ENCODE data around the gene GDPGP1.

Gene GDPGP1

GRCh38 chr15:90200534-90201129 lies 33.4 kb upstream of the GDPGP1 start:
- Histone ChIP-seq H3K36me3 (ENCODE audit: control insufficient read depth in 1 of 2, insufficient read depth in 2 of 2, low read length in 2 of 2) (peaks cover 0 to 5% of the 10 kb centered on the region in 2 experiments), H3K4me1 (ENCODE audit: control insufficient read depth in 1 of 2, insufficient read depth in 2 of 2, low read length in 2 of 2) (peaks cover 4 to 11% of the 10 kb centered on the region in 2 experiments), H3K23ac (ENCODE audit: low read length) (no peak overlapping the region), H2AFZ (ENCODE audit: insufficient read depth, low read length, poor library complexity) (peak overlapping the region; percentile 27), H3K4me2 (ENCODE audit: low read length) (peak overlapping the region; percentile 93), H3K27me3 (ENCODE audit: insufficient read depth, low read length) (no peaks in the 10 kb centered on the region), H4K12ac (ENCODE audit: low read depth, low read length) (peak overlapping the region; percentile 79), H3K18ac (ENCODE audit: low read length) (peak overlapping the region; percentile 5), H3K9me3 (ENCODE audit: insufficient read depth, low read depth, low read length) (peaks cover 3% of the 10 kb centered on the region), H3K4ac (ENCODE audit: low read depth, low read length) (no peak overlapping the region), H3K27ac (ENCODE audit: low read depth, low read length) (no peak overlapping the region), H3K79me1 (ENCODE audit: low read length) (peaks cover 8% of the 10 kb centered on the region), H2BK5ac (ENCODE audit: low read depth, low read length, poor library complexity) (no peak overlapping the region), H4K91ac (ENCODE audit: low read depth, low read length) (peak overlapping the region; percentile 77), H2BK12ac (ENCODE audit: low read length) (no peak overlapping the region), H3K79me2 (ENCODE audit: control insufficient read depth, insufficient read depth, low read length, poor library complexity) (peaks cover 5% of the 10 kb centered on the region), H2AK5ac (ENCODE audit: low read length) (no peak overlapping the region), H4K8ac (ENCODE audit: low read depth, low read length) (peak overlapping the region; percentile 92), H3K4me3 (ENCODE audit: low read depth, low read length) (peak overlapping the region; percentile 91), H2BK120ac (ENCODE audit: insufficient read depth, low read length, poor library complexity) (no peak overlapping the region), H3K9ac (ENCODE audit: low read length) (peak overlapping the region; percentile 0), H3K14ac (ENCODE audit: low read length) (peak overlapping the region; percentile 47)
- peak; percentile 37 to 50 for DNase-seq
- WGBS (ENCODE audit: extremely low coverage, insufficient coverage, insufficient read length) = no CpG with 5 or more reads among the region's 24 CpGs

GRCh38 chr15:90201130-90201943 lies 32.7 kb upstream of the GDPGP1 start, which contains the start of gene SEMA4B:
Gene SEMA4B (plus strand): TSS chr15:90201330. CDS start chr15:90201579, 249 bp downstream.
- peak; percentile 34 to 69 for DNase-seq
- peak within 1 kb of the TSS; percentile 67 for H2BK120ac ChIP-seq (ENCODE audit: insufficient read depth, low read length, poor library complexity)
- no peak within 1 kb of the TSS for H2AK5ac ChIP-seq (ENCODE audit: low read length)
- H4K12ac ChIP-seq (ENCODE audit: low read depth, low read length) = peak within 1 kb of the TSS; percentile 79
- H3K4me1 ChIP-seq (ENCODE audit: control insufficient read depth in 1 of 2, insufficient read depth in 2 of 2, low read length in 2 of 2) = peaks cover 4 to 11% of the 10 kb centered on the region in 2 experiments
- H4K91ac ChIP-seq (ENCODE audit: low read depth, low read length) = peak within 1 kb of the TSS; percentile 77
- H3K4me3 ChIP-seq (ENCODE audit: low read depth, low read length) = peak within 1 kb of the TSS; percentile 91
- H3K9ac ChIP-seq (ENCODE audit: low read length) = peak within 1 kb of the TSS; percentile 60
- peak within 1 kb of the TSS; percentile 12 for H2BK12ac ChIP-seq (ENCODE audit: low read length)
- peaks cover 5% of the 10 kb centered on the region for H3K79me2 ChIP-seq (ENCODE audit: control insufficient read depth, insufficient read depth, low read length, poor library complexity)
- H3K18ac ChIP-seq (ENCODE audit: low read length) = peak within 1 kb of the TSS; percentile 62
- peak within 1 kb of the TSS; percentile 93 for H3K4me2 ChIP-seq (ENCODE audit: low read length)
- peaks cover 8% of the 10 kb centered on the region for H3K79me1 ChIP-seq (ENCODE audit: low read length)
- H3K36me3 ChIP-seq (ENCODE audit: control insufficient read depth in 1 of 2, insufficient read depth in 2 of 2, low read length in 2 of 2) = peaks cover under 1 to 5% of the 10 kb centered on the region in 2 experiments
- H4K8ac ChIP-seq (ENCODE audit: low read depth, low read length) = peak within 1 kb of the TSS; percentile 92
- peak within 1 kb of the TSS; percentile 71 for H3K14ac ChIP-seq (ENCODE audit: low read length)
- no peak within 1 kb of the TSS for H3K27ac ChIP-seq (ENCODE audit: low read depth, low read length)
- WGBS (ENCODE audit: extremely low coverage, insufficient coverage, insufficient read length) = no CpG with 5 or more reads among the region's 88 CpGs
- H3K23ac ChIP-seq (ENCODE audit: low read length) = no peak within 1 kb of the TSS
- no peak within 1 kb of the TSS for H3K4ac ChIP-seq (ENCODE audit: low read depth, low read length)
- peak within 1 kb of the TSS; percentile 41 for H2AFZ ChIP-seq (ENCODE audit: insufficient read depth, low read length, poor library complexity)
- H3K9me3 ChIP-seq (ENCODE audit: insufficient read depth, low read depth, low read length) = peaks cover 3% of the 10 kb centered on the region
- H3K27me3 ChIP-seq (ENCODE audit: insufficient read depth, low read length) = no peaks in the 10 kb centered on the region
- peak within 1 kb of the TSS; percentile 62 for H2BK5ac ChIP-seq (ENCODE audit: low read depth, low read length, poor library complexity)

- Histone ChIP-seq H3K27me3 (ENCODE audit: insufficient read depth, low read length) (no peaks in the 10 kb centered on the region), H3K27ac (ENCODE audit: low read depth, low read length) (no peak overlapping the region)
Observed at GRCh38 chr15:90201944-90202375, 32.0 kb upstream of the GDPGP1 start.

GRCh38 chr15:90202929-90203328 lies 31.1 kb upstream of the GDPGP1 start:
- Histone ChIP-seq H2AFZ (ENCODE audit: insufficient read depth, low read length, poor library complexity) (no peak overlapping the region), H3K27me3 (ENCODE audit: insufficient read depth, low read length) (no peaks in the 10 kb centered on the region), H4K8ac (ENCODE audit: low read depth, low read length) (no peak overlapping the region), H3K4me1 (ENCODE audit: control insufficient read depth in 1 of 2, insufficient read depth in 2 of 2, low read length in 2 of 2) (peaks cover 4 to 11% of the 10 kb centered on the region in 2 experiments), H3K4ac (ENCODE audit: low read depth, low read length) (no peak overlapping the region), H3K9ac (ENCODE audit: low read length) (no peak overlapping the region), H2AK5ac (ENCODE audit: low read length) (no peak overlapping the region), H2BK120ac (ENCODE audit: insufficient read depth, low read length, poor library complexity) (no peak overlapping the region), H3K36me3 (ENCODE audit: control insufficient read depth in 1 of 2, insufficient read depth in 2 of 2, low read length in 2 of 2) (peaks cover 2 to 5% of the 10 kb centered on the region in 2 experiments), H3K14ac (ENCODE audit: low read length) (no peak overlapping the region), H2BK5ac (ENCODE audit: low read depth, low read length, poor library complexity) (no peak overlapping the region), H3K9me3 (ENCODE audit: insufficient read depth, low read depth, low read length) (peaks cover 3% of the 10 kb centered on the region), H4K12ac (ENCODE audit: low read depth, low read length) (no peak overlapping the region), H3K27ac (ENCODE audit: low read depth, low read length) (no peak overlapping the region), H3K79me1 (ENCODE audit: low read length) (peaks cover 8% of the 10 kb centered on the region), H3K18ac (ENCODE audit: low read length) (no peak overlapping the region), H3K23ac (ENCODE audit: low read length) (no peak overlapping the region), H3K4me3 (ENCODE audit: low read depth, low read length) (no peak overlapping the region), H2BK12ac (ENCODE audit: low read length) (no peak overlapping the region), H3K79me2 (ENCODE audit: control insufficient read depth, insufficient read depth, low read length, poor library complexity) (peaks cover 5% of the 10 kb centered on the region), H4K91ac (ENCODE audit: low read depth, low read length) (no peak overlapping the region), H3K4me2 (ENCODE audit: low read length) (no peak overlapping the region)
- no peak for DNase-seq
- no CpG with 5 or more reads among the region's 4 CpGs for WGBS (ENCODE audit: extremely low coverage, insufficient coverage, insufficient read length)

More at GRCh38 chr15:90201944-90202375, 32.0 kb upstream of the GDPGP1 start:
- Histone ChIP-seq H3K4ac (ENCODE audit: low read depth, low read length) (no peak overlapping the region), H3K4me1 (ENCODE audit: control insufficient read depth in 1 of 2, insufficient read depth in 2 of 2, low read length in 2 of 2) (peaks cover 4 to 11% of the 10 kb centered on the region in 2 experiments), H3K4me3 (ENCODE audit: low read depth, low read length) (peak overlapping the region; percentile 91), H3K79me2 (ENCODE audit: control insufficient read depth, insufficient read depth, low read length, poor library complexity) (peaks cover 5% of the 10 kb centered on the region), H3K14ac (ENCODE audit: low read length) (no peak overlapping the region), H2AK5ac (ENCODE audit: low read length) (no peak overlapping the region), H4K91ac (ENCODE audit: low read depth, low read length) (no peak overlapping the region), H3K23ac (ENCODE audit: low read length) (no peak overlapping the region), H2AFZ (ENCODE audit: insufficient read depth, low read length, poor library complexity) (no peak overlapping the region), H4K12ac (ENCODE audit: low read depth, low read length) (no peak overlapping the region), H3K18ac (ENCODE audit: low read length) (no peak overlapping the region), H3K9ac (ENCODE audit: low read length) (peak overlapping the region; percentile 9), H4K8ac (ENCODE audit: low read depth, low read length) (no peak overlapping the region), H3K9me3 (ENCODE audit: insufficient read depth, low read depth, low read length) (peaks cover 3% of the 10 kb centered on the region), H3K79me1 (ENCODE audit: low read length) (peaks cover 8% of the 10 kb centered on the region), H2BK120ac (ENCODE audit: insufficient read depth, low read length, poor library complexity) (no peak overlapping the region), H3K4me2 (ENCODE audit: low read length) (peak overlapping the region; percentile 93), H2BK12ac (ENCODE audit: low read length) (no peak overlapping the region), H2BK5ac (ENCODE audit: low read depth, low read length, poor library complexity) (no peak overlapping the region), H3K36me3 (ENCODE audit: control insufficient read depth in 1 of 2, insufficient read depth in 2 of 2, low read length in 2 of 2) (peaks cover 2 to 5% of the 10 kb centered on the region in 2 experiments)
- DNase-seq = no peak
- no CpG with 5 or more reads among the region's 25 CpGs for WGBS (ENCODE audit: extremely low coverage, insufficient coverage, insufficient read length)
